ENCODE data around the gene ST3GAL4.
"Not testable (repeated sequence)": the region's sequence is repeated elsewhere in the genome, so short reads cannot be mapped to it uniquely, and the experiment has no call there.

ST3GAL4 gene

DNA sequence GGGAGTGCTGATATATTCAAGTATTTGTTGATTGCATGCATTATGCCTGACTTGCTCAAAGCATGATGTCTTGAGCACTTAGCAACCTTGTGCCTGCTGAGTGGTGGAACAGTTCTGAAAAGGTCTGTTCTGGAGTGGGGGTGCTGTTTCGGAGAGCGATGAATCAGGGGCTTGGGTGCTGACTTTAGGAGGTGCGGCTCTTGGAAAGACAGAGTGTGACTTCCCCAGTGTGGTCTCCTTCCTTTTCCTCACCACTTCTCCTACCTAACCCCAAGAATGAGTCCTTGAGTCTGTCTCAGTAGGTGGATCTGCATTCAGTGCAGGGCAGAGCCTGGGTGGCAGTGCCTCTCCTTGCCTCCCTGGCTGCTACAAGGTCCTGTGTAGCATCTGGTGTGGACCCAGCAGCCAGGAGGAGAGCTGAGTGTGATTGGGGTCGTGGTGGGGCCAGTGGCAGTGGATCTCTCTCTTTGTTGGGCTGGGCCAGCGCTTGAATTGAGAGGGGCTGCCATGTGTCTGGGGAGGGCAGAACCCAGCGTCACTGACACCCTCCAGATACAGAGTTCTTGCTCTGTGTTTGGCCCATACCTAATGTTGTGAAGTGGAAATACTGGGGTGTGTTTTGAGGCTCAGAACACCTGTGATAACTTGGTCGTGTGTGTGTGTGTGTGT, 35.9 kb downstream of the ST3GAL4 start:
- DNase-seq, result no peak

DNA sequence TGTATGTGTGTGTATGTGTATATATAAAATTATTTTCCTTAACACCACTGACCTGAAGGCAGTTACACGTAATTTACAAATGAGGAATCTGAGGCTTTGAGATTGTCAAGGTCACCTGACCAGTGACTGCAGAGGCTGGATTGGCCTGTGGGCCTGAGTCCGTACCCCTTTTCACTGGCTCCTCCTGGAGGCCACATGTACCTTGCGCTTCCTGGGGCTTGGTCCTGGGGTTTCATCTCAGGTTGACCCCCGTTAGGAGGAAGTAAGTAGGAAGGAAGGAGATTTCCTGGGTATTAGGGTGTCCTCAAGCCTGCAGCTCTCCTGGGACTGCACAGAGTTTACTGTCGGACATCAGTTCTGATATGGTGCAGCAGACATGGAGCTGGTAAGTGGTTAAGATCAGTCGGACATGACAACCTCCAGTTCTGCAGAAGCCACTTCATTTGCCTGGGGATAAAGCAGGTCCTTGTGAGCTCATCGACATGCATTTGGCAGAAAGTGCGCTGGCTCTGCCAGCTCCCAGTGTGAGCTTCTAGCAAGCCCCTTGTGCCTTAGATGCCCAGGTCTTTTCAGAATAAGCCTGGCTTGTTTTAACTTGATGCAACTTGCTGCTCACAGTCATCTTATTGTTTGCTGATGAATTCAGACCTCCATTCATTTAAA, 36.6 kb downstream of the ST3GAL4 start:
- no peak for DNase-seq

GRCh38 chr11:126392633-126393013, 37.1 kb downstream of the ST3GAL4 start:
- no peak for DNase-seq

- DNase-seq, result no peak
These were observed 37.7 kb downstream of the ST3GAL4 start for GRCh38 chr11:126393143-126393542.

GRCh38 chr11:126394036-126394435, 38.5 kb downstream of the ST3GAL4 start:
- DNase-seq, result no peak

DNA sequence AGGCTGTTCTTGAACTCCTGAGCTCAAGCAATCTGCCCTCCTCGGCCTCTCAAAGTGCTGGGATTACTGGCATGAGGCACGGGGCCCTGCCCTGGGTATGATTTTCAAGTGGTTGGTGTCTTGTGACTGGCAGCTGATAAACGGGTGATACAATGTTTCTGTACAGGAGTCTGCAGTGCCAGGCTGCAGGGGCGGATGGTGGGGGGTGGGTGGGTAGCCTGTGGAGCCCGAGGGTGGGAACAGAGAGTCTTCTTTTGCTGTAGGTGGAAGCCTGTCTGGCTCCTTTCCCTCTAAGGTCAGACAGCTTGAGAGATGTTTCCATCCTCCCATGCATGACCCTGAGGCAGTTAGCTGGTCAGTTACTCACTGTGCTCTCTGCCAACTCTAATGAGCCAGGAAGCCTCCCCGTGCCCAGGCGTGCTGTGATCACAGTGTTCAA, 39.2 kb downstream of the ST3GAL4 start:
- not testable (repeated sequence) for DNase-seq

DNA sequence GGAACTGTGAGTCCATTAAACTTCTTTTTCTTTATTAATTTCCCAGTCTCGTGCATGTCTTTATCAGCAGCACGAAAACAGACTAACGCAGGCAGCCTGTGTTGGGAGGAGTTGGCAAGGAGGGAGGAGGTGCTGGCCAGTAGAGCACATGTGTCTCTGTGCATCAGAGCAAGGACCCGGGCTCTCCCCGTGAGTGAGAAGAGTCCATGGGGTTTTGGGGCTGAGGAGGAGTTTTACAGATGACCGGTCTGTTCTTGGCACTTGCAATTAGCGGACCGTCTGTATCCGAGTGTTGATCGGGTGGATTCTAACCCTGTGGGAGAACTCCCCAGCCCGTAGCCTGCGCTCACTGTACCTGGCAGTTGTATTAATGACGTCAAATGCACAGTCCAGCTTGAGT, 40.3 kb downstream of the ST3GAL4 start:
- not testable (repeated sequence) for DNase-seq

DNA sequence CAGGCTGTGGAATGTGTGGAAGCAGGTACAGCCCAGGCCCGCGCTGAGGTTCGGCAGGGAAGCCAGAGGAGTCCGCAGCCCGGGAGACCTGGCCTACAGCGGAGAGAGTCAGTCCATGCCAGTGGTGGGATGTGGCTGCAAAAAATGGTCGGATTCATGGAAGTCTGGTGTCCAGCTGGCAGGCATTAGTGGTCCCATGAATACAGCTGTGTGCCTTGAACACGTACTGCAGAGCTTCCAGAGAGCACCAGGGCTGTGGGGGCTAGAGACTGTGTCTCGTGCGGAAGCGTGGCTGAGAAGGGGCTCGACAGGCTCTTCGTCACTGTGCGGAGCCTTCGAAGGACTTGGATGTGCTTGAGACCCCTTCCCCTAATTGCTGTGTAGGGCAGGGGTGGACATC, 40.8 kb downstream of the ST3GAL4 start:
- not testable (repeated sequence) for DNase-seq

DNA sequence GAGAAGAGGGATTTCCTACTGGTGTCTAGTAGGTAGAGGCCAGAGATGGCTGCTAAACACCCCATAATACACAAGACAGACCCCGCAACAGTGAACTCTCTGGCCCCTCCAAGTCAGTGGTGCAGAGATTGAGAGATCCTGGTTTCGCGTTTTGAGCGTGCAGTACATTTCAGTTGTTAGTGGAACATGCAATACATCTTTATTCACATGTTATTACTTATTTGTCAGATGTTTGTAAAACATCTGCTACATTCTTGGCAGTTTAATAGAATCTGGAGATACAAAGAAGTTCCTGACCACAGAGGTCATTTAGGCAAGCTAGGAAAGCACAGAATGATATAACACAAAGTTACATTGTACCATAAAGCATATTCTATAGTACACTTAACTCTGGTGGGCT, 41.5 kb downstream of the ST3GAL4 start:
- DNase-seq, result no peak

DNA sequence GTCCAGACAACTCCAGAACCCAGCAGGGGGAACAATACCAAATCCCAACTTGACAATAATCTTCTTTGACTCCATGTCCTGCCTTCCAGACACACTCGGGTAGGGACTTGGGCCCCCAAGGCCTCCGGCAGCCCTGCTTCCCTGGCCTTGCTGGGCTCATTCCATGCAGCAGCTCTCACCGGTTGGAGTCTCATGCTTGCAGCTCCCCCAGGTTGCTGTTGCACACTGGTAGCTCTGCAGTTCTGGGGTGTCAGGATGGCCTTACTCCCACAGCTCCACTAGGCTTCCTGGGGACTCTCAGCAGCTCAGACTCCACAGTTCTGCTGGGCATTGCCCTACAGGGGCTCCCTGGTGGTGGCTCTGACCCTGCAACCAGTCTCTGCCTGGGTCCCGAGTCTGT, 42.8 kb downstream of the ST3GAL4 start:
- no peak for DNase-seq

DNA sequence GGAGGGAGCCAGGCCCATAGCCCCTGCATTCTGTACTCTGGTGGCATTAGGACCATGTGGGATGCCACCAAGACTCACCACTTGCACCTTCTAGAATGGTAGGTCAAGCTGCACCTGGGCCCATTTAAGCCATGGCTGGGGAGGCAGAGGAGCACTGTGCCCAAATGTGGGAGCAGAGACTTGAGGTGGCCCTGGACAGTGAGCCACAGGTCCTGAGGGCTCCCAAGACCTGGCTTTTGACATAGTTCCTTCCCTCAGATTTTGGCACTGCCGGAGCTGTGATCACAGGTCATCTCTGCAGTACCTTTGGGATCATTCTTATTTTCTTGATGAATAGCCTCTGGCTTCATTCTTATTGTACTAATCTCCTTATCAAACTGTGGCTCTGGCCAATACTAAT, 43.2 kb downstream of the ST3GAL4 start:
- DNase-seq, result no peak

DNA sequence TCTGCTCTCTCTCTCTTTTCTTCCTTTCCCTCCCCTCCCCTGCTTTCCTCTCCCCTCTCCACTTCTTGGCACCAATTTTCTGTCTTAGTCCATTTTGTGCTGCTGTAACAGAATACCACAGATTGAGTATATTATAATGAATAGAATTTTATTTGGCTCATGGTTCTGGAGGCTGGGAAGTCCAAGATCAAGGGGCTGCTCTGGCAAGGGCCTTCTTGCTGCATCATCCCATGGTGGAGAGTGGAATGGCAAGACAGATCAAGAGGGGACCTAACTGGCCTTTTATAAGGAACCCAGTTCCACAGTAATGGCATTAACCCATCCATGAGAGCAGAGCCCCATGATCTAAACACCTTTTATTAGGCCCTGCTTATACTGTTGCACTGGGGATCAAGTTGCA, 44.5 kb downstream of the ST3GAL4 start:
- DNase-seq, result no peak

GRCh38 chr11:126400479-126400878, 45.0 kb downstream of the ST3GAL4 start:
- DNase-seq, result no peak

- no peak for DNase-seq
These were observed 47.6 kb downstream of the ST3GAL4 start for GRCh38 chr11:126403022-126403581.

- DNase-seq, result no peak
These were observed 48.2 kb downstream of the ST3GAL4 start for GRCh38 chr11:126403658-126404057.

GRCh38 chr11:126404367-126404766, 48.9 kb downstream of the ST3GAL4 start:
- no peak for DNase-seq

- DNase-seq, result no peak
These were observed 49.9 kb downstream of the ST3GAL4 start for GRCh38 chr11:126405374-126405773.

DNA sequence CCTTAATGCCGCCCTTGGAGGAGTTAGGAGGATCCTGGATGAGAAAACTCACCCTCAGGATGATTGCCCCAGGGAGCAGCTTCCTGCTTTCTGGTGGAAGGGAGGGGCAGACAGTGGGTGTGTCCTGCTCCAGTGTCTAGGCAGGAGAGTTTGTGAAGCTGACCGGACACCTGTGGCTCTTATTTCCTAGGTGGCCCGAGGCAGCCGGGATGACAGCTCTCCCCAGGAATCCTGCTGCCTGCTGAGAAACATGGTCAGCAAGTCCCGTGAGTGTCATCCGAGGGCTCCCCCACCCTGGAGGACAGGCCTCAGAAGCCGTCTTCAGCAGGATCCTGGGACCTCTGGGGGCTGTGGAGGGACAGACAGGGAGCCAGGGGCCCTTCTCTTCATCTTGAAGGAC, 50.4 kb downstream of the ST3GAL4 start:
- no peak for DNase-seq

DNA sequence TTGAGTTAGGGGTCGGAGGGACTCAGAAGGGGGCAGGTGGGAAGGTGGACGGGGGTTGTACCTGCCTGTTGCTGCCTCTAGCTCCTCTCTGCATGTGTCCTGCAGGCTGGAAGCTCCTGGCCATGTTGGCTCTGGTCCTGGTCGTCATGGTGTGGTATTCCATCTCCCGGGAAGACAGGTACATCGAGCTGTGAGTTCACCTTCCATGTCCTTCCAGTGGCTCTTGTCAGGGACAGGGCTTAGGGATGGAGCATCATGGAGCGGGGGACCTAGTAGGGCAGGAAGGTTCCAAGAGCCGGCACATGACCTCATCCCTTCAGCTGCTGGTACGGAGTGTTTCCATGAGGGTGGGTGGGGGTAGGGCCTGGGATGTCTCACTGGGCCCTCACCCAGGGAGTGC, 50.9 kb downstream of the ST3GAL4 start:
- no peak for DNase-seq

DNA sequence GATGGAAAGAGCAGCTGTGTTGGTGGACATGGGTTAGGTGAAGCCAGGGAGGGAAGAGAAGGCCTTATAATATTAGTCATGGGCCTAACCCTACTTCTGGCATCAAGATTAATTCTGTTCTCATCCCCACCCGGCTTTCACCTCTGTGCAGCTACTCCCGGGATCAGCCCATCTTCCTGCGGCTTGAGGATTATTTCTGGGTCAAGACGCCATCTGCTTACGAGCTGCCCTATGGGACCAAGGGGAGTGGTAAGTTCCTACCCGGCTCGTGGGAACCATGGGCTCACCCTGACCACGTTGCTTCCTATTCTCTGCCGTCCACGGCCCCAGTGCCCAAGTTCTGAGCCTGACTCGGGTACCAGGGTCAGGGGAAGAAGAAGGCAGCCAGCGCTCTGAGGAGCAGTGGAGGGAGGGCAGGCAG, 51.6 kb downstream of the ST3GAL4 start:
- no peak for DNase-seq

- no peak for DNase-seq
These were observed 52.3 kb downstream of the ST3GAL4 start for GRCh38 chr11:126407682-126408288.

DNA sequence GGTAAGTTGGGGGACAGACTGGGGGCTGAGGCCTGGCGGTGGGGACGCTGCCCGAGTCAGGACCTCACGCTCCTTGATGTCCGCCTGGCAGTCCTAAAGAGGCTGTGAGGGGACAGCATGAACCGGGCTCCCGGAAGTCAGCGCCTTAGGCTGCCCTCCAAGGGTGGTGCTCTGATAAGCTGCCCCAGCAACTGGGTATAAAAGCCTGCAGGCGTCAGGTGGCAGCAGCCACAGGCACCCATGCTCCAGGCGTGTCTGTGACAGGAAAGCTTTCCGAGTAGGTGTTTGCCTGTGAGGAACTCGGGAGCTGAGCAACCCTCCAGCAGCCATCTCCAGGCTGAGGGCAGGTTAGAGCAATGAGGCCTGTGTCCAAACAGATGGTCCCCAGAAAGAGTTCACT, 53.0 kb downstream of the ST3GAL4 start:
- no peak for DNase-seq

- no peak for DNase-seq
These were observed 53.6 kb downstream of the ST3GAL4 start for GRCh38 chr11:126408901-126409619.

Measured in activated T-cell treated with anti-CD3 and anti-CD28 coated beads, Interleukin-2, amount 50 U/mL, for 1 hour (primary cell).